CD1c-positive myeloid dendritic cell (primary cell): Measurements from ENCODE around the gene CLN5.

ENCODE experiments used
- DNase-seq: peaks from one replicate; pipeline ENCODE4 v3.0.0-alpha.2; 2016; ENCODE audit errors: extremely low spot score

The CLN5 gene

GRCh38 chr13:77016888-77017623 is 25.2 kb downstream of the CLN5 start:
- DNase-seq = no peak

GRCh38 chr13:77019756-77020155 is 27.9 kb downstream of the CLN5 start:
- no peak for DNase-seq

GRCh38 chr13:77022341-77022740 is 30.5 kb downstream of the CLN5 start:
- peak; percentile 18 for DNase-seq

GRCh38 chr13:77026255-77026860 is 34.5 kb downstream of the CLN5 start:
- peak; percentile 82 for DNase-seq

GRCh38 chr13:77026861-77027621 is 35.2 kb downstream of the CLN5 start, which contains the start of gene FBXL3:
FBXL3 (minus strand) TSS chr13:77027159; CDS start chr13:77021860, 5,299 bp downstream.
- peak; percentile 92 for DNase-seq

GRCh38 chr13:77028202-77028601 is 36.3 kb downstream of the CLN5 start:
- DNase-seq = no peak

- no peak for DNase-seq
Measured at GRCh38 chr13:77029436-77029835, 37.6 kb downstream of the CLN5 start.

GRCh38 chr13:77031656-77032243 is 39.9 kb downstream of the CLN5 start:
- DNase-seq = peak; percentile 11

- DNase-seq = no peak
Measured at GRCh38 chr13:77033717-77034302, 41.9 kb downstream of the CLN5 start.

GRCh38 chr13:77034881-77035280 is 43.0 kb downstream of the CLN5 start:
- no peak for DNase-seq

GRCh38 chr13:77036279-77036678 is 44.4 kb downstream of the CLN5 start:
- no peak for DNase-seq

GRCh38 chr13:77038907-77039480 is 47.1 kb downstream of the CLN5 start:
- no peak for DNase-seq

- DNase-seq = no peak
Measured at GRCh38 chr13:77040076-77040475, 48.2 kb downstream of the CLN5 start.

GRCh38 chr13:77040835-77041234 is 49.0 kb downstream of the CLN5 start:
- DNase-seq = no peak

- DNase-seq = no peak
Measured at GRCh38 chr13:77042566-77043177, 50.8 kb downstream of the CLN5 start.

- no peak for DNase-seq
Measured at GRCh38 chr13:77047649-77048343, 55.9 kb downstream of the CLN5 start.

- DNase-seq = peak; percentile 76
Measured at GRCh38 chr13:77048681-77049080, 56.8 kb downstream of the CLN5 start.

- no peak for DNase-seq
Measured at GRCh38 chr13:77053192-77053591, 61.3 kb downstream of the CLN5 start.
